ENCODE measurements around the gene INPP5B. TPM values are rescaled to one million over a fixed set of nuclear protein-coding genes. Genes with fewer than 3 reads are reported as not detected.
"Not testable (repeated sequence)": the region's sequence is repeated elsewhere in the genome, so short reads cannot be mapped to it uniquely, and the experiment has no call there.

INPP5B gene
- 38.1 TPM for total RNA-seq

DNA sequence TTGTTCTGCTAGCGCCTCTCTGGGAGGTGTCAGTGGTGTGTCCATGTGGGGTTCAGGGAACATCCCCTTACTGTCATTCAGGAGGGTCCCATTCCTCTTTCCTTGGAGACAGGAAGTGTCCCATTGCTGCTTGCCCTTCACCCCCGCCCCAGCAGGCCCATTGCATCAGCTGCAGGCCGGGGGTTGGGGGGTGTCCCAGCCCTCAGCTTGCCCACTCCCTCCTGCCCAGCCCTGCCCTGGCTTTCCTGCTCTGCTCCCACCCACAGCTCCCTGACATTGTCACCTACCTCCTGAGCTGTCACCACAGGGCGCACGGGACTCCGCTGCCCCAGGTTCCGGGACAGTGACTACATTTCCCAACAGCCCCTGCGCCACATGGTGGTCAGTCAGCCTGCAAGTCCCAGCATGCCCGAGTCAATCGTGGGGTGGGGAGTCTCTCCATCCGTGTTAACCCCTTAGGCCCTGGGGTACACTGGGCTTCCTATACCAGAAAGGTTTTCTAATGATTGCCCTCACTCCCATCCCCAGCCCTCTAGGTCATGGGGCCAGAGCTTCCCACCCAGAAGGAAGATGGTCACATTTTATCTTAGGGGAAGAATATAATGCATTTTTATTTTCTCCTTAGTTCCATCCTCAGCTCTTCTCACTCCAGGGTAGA lies at the start of gene INPP5B:
INPP5B (minus strand) TSS at position 351 of the 658 bp plus-strand sequence. CDS start 745 bp downstream, outside the sequence.
- DNase-seq (ENCODE audit: low spot score), result peak; percentile 86

DNA sequence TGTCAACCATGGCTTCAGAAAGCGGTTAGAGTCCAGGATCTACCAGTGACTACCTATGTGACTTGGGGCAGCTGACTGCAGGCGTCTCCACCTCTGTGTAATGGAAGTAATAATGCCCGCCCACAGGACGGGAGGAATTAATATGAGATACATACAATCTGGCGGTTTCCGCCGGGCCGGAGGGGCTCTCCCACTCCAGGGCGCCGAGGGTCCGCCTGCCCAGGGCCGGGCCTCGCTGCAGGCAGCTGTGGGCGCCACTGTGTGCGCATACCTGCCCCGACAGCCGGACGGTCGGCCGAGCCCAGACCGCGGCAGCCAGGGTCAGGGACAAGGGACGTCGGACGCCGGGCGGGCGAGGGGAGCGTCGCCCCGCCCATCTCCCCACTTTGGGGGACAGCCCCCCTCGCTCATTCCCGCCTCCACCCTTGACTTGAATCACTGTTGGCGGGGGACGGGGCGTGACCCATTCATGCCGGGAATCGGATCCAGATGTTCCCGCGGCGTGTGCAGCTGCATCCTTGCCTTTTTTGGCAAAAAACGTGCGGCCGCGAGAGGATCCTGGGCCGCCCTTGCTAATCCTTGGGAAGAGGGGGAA lies 49.0 kb upstream of the INPP5B start:
- peak; percentile 90 for DNase-seq (ENCODE audit: low spot score)

DNA sequence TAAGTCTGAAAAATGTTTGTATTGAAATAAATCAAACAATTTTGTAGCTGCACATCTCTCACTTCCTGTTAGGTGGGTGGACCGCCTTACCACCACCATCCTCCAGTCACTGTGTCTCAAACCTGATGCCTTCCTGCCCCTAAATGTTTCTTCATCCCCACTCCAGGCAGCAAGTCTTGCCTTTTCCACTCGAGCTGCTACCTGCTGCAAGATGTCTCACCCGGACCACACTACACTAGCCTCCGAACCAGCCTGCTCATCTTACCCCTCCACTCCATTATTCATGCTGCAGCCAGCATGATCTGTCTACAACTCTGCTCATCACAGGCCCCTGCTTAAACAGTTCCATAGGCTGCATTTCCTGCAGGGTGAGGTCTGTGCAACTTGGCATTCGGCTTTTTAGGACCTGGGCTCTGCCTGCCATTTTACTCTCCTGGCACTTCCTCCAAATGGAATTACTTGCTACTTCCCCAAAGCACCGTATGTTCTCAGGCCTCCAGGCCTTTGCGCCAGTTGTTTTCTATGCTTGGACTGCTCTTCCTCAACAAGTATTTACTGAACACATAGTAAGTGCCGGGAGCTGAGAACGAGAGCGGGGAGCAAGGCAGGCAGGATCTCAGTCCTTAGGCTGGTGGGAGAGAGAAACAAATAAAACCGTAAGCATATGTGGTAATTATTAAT lies 48.2 kb upstream of the INPP5B start:
- no peak for DNase-seq (ENCODE audit: low spot score)

DNA sequence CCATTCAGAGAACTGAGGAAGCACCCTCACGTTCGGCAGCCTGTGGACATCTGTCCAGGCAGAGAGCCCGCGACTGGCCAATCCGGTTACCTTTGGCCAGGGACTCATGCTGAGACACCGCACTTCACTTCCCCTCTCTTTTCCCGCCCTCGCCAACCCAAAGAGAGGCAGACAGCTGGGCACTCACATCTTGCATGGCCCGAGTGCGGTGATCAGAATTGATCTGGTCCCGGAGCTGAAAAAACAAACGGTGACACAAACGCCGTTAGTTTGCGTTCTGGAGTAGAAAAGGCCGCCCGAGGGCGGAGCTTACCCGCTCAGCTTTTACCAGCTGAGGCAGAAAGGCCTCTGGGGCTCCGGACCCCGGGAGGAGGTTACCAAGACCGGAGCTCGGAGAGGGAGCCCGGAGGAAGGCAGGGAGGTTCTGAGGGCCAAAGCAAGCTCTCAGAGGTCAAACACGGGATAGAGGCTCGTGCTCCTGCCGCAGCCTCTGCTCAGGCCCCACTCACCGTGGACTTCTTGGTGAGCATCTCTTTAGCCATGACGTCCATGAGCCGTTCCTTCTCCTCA lies 42.6 kb upstream of the INPP5B start:
- DNase-seq (ENCODE audit: low spot score), result peak; percentile 50

DNA sequence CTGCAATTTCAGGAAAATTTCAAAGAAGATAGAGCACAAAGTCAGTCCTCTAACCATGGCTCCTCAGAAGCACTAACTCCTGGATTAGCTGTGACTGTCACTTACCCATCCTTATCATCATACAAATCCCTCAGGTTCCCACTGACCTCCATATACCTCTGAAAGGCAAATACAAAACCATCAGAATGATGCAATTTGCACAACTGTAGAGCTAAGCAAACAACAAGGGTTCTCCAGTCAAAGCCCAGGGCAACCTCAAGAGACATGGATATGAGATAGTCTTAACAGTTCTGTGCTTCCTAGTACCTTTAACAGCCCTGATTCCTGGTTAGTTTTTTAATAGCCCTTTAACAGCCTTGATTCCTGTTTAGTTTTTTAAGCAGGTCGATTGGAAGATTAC lies 40.8 kb upstream of the INPP5B start:
- DNase-seq (ENCODE audit: low spot score), result no peak

DNA sequence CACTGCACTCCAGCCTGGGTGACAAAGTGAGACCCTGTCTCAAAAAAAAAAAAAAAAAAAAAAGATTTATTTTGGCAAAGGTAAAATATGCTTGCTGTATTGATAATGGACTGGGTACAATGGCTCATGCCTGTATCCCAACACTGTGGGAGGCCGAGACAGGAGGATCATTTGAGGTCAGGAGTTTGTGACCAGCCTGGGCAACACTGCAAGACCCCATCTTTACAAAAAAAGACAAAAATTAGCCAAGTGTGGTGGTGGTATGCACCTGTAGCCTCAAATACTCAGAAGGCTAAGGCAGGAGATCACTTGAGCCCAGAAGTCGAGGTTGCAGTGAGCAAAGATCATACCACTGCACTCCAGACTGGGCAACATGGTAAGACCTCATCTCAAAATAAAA lies 36.7 kb upstream of the INPP5B start:
- DNase-seq (ENCODE audit: low spot score), result no peak

DNA sequence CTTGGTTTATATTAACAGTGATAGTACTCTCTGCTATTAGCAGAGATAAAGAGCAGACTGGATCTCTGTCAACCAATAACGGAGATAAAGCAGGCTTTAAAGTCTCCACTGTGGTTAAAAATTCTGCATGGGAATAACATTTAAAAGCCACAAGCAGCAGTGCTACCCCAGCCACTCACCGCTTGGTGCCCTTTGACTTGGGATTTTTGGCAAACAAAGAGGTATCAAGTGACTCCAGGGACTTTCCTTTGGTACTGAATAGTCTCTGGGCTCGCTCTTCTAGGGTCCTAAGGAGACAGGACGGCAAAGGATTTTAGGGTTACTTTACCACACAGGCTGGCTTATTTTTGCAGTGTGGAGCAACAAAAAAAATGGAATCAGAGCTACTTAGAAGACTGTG lies 31.7 kb upstream of the INPP5B start:
- DNase-seq (ENCODE audit: low spot score), result no peak

DNA sequence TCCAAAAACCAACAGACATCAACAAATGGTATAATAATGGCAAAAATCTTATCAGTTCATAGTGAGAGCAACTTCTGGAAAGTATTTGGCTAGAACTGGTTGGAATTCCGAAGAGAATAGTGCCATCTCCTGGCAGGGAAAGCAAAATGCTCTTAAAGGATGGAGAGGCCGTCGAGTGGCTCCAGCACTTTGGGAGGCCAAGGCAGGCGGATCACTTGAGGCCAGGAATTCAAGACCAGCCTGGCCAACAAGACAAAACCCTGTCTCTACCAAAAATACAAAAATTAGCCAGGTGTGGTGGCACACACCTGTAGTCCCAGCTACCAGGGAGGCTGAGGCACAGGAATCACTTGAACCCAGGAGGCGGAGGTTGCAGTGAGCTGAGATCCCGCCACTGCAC lies 28.2 kb upstream of the INPP5B start:
- not testable (repeated sequence) for DNase-seq (ENCODE audit: low spot score)

DNA sequence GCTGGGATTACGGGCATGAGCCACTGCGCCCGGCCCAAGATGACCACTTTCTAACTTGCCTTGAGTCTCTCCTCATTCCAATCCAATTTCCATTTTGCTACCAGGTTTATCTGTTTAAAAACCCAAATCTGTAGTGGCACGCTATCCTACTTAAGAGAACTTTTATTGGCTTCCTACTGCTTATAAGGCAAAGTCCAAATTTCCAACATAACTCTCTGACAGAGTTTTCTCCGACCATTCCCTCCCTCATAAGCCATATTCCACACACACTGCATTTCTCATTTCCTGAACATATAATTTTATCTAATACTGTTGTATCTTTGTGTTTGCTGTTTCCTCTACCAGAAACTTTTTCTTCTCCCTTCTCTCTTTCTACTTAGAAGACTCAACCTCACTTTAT lies 27.7 kb upstream of the INPP5B start:
- no peak for DNase-seq (ENCODE audit: low spot score)

DNA sequence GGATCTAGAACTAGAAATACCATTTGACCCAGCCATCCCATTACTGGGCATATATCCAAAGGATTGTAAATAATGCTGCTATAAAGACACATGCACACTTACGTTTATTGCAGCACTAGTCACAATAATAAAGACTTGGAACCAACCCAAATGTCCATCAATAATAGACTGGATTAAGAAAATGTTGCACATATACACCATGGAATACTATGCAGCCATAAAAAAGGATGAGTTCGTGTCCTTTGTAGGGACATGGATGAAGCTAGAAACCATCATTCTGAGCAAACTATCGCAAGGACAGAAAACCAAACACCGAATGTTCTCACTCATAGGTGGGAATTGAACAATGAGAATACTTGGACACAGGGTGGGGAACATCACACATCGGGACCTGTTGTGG lies 26.8 kb upstream of the INPP5B start:
- not testable (repeated sequence) for DNase-seq (ENCODE audit: low spot score)

DNA sequence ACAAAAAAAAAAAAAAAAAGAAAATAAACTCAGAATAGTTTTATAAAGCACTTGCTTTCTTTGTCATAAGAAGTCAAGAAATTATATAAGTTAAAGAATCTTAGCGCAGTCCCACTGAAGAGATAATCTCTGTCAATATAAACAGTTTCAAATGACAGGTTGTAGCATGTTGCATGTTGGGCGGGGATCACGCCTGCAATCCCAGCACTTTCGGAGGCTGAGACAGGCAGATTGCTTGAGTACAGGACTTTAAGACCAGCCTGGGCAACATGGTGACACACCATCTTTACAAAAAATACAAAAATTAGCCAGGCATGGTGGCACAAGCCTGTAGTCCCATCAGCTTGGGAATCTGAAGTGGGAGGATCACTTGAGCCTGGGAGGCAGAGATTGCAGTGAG lies 18.4 kb upstream of the INPP5B start:
- DNase-seq (ENCODE audit: low spot score), result no peak

DNA sequence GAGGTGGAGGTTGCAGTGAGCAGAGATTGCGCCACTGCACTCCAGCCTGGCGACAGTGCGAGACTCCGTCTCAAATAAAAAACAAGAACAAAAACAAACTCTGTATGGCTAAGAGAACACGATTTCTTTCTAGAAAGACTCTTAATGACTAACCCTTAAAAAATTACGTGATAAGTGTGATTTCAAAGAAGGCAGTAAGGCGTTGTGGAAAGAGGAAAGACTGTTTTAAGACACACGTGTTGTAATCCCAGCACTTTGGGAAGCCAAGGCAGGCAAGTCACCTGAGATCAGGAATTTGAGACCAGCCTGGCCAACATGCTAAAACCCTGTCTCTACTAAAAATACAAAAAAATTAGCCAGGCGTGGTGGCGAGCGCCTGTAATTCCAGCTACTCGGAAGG lies 17.3 kb upstream of the INPP5B start:
- DNase-seq (ENCODE audit: low spot score), result not testable (repeated sequence)

DNA sequence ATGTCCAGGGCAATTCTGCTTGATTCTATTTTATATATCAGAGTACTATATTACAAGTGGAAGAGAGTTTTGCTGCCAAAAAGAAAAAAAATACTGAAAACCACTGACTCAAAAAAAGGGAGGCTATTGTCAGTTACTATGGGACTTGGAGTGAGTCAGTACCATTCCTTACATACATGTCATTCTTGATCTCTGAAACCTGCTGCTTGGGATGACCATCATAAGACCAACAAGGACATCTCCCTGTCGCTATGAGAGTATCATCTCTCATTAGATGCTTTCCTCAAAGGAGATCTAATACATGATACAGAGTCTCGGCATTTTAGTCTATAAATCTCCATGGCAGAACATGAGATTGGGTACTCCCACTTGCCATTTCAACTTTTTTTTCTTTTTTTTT lies 11.8 kb upstream of the INPP5B start:
- no peak for DNase-seq (ENCODE audit: low spot score)

DNA sequence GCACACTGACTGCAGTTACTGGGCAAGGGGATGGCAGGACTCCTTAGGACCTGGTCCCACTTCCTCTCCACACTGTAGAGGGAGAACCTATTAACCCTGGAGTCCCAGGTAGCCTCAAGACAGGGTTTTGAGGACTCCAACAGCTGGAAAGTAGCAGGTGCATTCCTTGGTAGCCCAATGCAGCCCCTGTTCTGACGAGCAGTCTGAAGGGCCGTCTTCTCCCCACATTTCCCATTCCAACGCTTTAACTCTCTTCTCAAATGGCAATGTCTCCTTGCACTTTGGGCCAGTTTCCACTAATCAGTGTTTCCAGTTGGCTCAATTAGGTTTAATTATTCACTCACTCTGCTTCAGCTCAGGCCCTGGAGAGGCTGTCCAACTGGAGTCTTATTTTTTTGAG lies 8.8 kb upstream of the INPP5B start:
- DNase-seq (ENCODE audit: low spot score), result peak; percentile 3

DNA sequence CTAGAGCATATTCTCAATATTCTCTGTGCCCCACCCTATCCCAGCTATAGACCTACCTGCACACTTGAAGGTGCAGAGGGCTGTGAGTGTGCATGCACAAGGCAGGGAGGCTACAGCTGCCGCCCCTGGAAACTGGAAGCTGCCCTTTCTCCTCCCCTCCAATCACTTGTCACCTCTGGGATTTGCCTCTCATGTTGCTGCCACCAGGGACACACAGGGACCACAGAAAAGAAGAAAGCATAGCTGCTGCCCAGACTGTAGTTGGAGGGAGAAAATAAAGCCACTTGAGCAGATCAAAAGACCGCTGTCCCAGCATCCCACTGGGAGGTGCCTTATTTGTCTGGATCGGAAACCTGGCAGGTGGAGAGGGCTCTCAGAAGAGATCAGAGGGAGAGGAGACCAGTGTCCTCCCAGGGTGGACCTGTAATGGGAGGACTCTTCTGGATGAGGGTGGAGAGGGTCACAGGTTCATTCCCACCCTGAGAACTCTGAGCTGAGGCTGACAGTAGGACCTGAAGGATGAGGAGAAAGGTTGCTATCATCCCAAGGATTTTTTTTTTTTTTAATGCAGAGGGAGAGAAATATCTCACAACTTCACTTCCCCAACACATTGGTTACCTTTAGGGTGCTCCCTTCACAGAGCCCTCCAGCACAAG lies 7.6 kb upstream of the INPP5B start:
- no peak for DNase-seq (ENCODE audit: low spot score)

DNA sequence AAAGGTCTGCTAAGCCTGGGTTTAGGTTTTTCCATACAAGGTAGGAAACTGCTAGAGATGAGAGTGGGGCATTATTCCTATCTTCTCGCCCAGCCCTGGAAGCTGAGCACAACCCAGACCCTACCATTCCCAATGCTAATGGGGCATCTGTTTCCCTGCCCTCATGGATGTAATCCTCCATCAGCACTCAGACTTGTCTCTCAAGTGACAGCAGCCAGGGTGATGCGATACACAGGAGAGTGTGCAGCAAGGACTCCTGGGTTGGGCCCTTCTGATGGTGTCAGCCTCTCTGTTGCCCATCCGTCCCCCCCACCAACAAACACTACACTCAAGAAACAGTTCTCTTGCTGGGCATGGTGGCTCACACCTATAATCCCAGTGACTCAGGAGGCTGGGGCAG lies 5.9 kb upstream of the INPP5B start:
- DNase-seq (ENCODE audit: low spot score), result no peak

DNA sequence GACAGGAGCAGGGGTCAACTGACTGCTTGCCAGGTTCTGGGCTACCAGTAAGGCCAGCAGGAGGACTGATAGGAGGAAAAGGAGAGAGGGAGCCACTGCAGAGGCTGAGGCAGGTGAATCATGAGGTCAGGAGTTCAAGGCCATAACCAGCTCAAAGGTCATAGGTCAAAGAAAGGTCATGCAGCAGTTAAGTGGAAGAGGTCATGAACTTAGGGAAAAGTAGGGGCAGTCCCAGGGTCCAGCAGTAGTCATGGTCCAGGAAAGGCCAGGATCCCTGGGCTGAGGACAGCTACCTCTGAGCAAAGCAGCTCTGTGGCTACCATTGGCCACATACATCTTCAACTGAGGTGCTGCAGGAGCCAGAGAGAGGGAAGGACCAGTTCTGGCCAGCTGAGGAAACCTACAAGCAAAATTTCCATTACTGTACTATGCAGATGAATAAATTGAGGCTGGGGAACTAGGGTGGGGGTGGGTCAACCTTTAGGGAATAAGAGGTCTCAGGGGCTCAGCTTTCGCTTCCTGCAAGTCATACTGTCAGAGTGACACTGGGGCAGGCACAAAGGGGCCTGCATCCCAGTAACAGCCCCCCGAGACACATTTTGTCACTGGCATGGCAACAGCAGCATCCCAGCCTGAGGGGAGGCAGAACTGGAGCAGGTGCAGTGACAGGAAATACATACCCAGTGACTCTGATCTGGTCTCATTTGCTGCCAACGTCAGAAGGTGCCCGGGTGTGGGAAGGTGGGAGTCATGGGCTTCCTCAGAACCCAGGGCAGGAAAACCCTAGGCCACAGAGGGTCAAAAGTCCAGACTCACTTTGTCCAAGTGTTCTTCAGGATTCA lies 5.2 kb upstream of the INPP5B start:
- no peak for DNase-seq (ENCODE audit: low spot score)

DNA sequence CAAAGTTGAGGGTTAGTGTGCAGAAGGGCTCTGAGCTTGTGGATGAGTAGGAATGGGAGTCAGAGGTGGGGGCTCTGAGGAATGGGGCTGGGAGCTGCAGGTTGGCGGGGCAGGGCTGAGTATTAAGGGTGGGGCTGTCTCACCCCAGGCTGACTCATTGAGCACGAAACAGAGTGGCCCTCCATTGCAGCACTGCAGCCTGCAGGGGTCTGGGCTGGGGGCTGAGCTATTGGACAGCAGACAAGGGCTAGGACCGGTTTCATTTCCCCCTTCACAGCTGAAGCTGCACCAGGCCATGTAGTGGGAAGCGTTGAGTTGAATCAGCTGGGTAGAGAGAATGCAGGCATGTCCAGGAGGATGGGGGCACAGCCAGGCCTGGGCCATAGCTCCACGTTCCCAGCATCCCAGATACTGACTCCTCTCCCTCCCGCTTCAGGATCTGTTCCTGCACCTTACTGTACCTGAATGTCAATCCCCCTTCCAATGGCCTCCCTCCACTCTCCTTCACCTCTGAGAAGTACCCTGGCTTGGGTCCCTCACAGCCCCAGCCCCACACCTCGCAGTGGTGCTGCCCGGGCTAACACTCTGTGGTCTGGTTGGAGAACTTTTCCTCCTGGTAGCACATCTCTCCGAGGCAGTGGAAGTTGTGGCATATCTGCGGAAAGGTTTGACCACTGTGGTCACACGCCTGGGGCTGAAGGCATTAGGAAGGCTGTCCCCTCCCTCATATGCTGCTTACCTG lies 4.4 kb upstream of the INPP5B start:
- DNase-seq (ENCODE audit: low spot score), result no peak

DNA sequence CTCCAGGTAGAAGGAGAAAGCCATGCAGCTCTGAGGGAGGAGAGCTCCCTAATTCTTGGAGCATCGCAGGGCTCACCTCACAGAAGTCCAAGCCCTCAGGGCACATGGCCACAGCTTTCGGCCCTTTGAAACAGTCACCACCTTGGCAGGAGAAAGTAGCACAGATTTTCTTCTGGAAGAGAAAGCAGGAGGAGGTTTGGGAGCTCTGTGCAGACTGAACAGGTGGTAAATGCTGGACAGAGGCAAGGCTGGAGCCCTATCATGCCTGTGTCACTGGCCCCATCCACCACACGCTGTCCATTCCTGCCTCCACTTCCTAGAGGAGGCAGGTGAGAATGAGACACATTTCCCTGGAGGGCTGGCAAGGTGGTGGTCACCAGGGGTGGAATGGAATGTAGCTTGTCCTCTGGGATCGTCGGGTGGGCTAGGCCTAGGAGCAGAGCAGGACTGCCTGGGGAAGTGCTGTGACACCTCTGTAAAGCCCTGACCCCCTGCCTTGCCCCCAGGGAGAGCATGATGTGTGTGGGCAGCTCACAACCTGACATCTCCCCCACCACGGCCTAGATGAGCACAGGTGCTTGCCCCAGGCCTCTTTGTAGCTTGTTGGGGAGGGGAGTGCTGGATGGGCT lies 2.8 kb upstream of the INPP5B start:
- DNase-seq (ENCODE audit: low spot score), result no peak

DNA sequence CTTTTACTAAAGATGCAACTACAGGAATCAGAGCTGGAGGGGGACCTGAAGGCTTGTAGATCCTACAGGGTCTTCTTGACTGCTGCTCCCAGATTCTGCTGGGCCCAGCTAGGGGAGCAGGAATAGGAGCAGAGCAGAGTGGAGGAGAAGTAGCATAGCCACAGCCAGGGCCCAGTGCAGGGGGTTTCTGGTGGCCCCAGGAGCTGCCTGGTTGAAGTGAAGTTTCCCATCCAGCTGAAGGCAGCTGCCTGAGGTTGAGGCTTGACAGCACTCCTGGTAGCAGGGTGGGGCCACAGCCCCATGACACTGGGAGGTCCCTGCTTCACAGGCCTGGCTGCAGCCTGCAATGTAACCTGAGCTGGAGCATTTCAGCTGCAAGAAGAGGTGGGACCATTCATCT lies 2.0 kb upstream of the INPP5B start:
- no peak for DNase-seq (ENCODE audit: low spot score)
